Measurements from ENCODE around the gene VSIG4. TPM values are rescaled to one million over a fixed set of nuclear protein-coding genes. Genes with fewer than 3 reads are reported as not detected.

Gene VSIG4
- total RNA-seq, 1 donor from 2014 or later = 569 TPM

GRCh38 chrX:66020631-66021334, 19.1 kb downstream of the VSIG4 start:
- H3K27me3 ChIP-seq (ENCODE audit: low read depth) = no peaks in the 10 kb centered on the region
- DNase-seq (no peak), ATAC-seq (peak; percentile 15 to 41)
- no peaks in the 10 kb centered on the region for H3K36me3 ChIP-seq
- H3K9me3 ChIP-seq = no peaks in the 10 kb centered on the region
- no peak overlapping the region for H3K27ac ChIP-seq
- TF ChIP-seq CTCF (IDR thresholded peaks at IDR 0.05) = no peak
- H3K4me3 ChIP-seq = no peak overlapping the region
- intact Hi-C loops (cut with DNase I) = no loop called here
- H3K4me1 ChIP-seq = no peaks in the 10 kb centered on the region

- no peak overlapping the region for H3K4me3 ChIP-seq
- TF ChIP-seq CTCF (IDR thresholded peaks at IDR 0.05) = no peak
- H3K9me3 ChIP-seq = no peaks in the 10 kb centered on the region
- no peaks in the 10 kb centered on the region for H3K36me3 ChIP-seq
- H3K27me3 ChIP-seq (ENCODE audit: low read depth) = no peaks in the 10 kb centered on the region
- ATAC-seq (no peak), DNase-seq (no peak)
- no peak overlapping the region for H3K27ac ChIP-seq
- H3K4me1 ChIP-seq = no peaks in the 10 kb centered on the region
- intact Hi-C loops (cut with DNase I) = no loop called here
Observed at GRCh38 chrX:66019974-66020373, 19.9 kb downstream of the VSIG4 start.

- Histone ChIP-seq H3K36me3 (no peaks in the 10 kb centered on the region), H3K27ac (no peak overlapping the region)
Observed at GRCh38 chrX:66019310-66019652, 20.6 kb downstream of the VSIG4 start.

GRCh38 chrX:66018585-66019309, 21.1 kb downstream of the VSIG4 start:
- ATAC-seq = peak in 1 of 2 donors; percentile 6
- TF ChIP-seq CTCF (IDR thresholded peaks at IDR 0.05) = no peak
- Histone ChIP-seq H3K9me3 (no peaks in the 10 kb centered on the region), H3K27me3 (ENCODE audit: low read depth) (no peaks in the 10 kb centered on the region), H3K4me1 (no peaks in the 10 kb centered on the region), H3K4me3 (peak overlapping the region; percentile 39), H3K36me3 (no peaks in the 10 kb centered on the region), H3K27ac (no peak overlapping the region)
- intact Hi-C loops (cut with DNase I) = no loop called here
- DNase-seq = no peak

More at GRCh38 chrX:66019310-66019652, 20.6 kb downstream of the VSIG4 start:
- H3K4me1 ChIP-seq = no peaks in the 10 kb centered on the region
- intact Hi-C loops (cut with DNase I) = no loop called here
- DNase-seq (no peak), ATAC-seq (no peak)
- no peak for TF ChIP-seq CTCF (IDR thresholded peaks at IDR 0.05)
- no peaks in the 10 kb centered on the region for H3K27me3 ChIP-seq (ENCODE audit: low read depth)
- H3K9me3 ChIP-seq = no peaks in the 10 kb centered on the region
- no peak overlapping the region for H3K4me3 ChIP-seq

- TF ChIP-seq CTCF (IDR thresholded peaks at IDR 0.05) = no peak
- Histone ChIP-seq H3K4me3 (peak overlapping the region; percentile 39), H3K27me3 (ENCODE audit: low read depth) (no peaks in the 10 kb centered on the region), H3K36me3 (no peaks in the 10 kb centered on the region), H3K27ac (peak overlapping the region; percentile 66), H3K9me3 (no peaks in the 10 kb centered on the region), H3K4me1 (no peaks in the 10 kb centered on the region)
- intact Hi-C loops (cut with DNase I) = no loop called here
- DNase-seq (no peak), ATAC-seq (no peak)
Observed at GRCh38 chrX:66017659-66018170, 22.2 kb downstream of the VSIG4 start.

Measured in lower lobe of right lung (tissue), 2 donors.